ENCODE data around the gene C1orf185.

DNA sequence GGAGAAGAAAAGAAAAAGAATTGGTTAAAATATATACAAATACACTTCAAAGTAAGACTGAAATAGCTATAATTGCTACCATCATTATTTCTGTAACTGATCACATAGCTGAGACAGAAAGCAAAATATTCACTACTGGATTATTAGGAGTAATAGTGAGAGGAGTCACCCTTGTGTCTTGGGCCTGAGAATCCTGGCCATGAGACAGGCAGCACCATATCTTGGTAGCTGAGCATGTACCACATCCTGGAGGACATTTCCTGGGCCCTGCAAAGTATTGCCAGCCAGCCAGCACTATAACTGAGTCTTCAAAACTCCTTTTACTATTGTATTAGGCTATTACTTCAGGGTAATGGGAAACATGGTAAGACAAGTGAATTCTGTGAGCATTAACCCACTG lies 63.5 kb downstream of the C1orf185 start:
- TF ChIP-seq, protein P1, sequence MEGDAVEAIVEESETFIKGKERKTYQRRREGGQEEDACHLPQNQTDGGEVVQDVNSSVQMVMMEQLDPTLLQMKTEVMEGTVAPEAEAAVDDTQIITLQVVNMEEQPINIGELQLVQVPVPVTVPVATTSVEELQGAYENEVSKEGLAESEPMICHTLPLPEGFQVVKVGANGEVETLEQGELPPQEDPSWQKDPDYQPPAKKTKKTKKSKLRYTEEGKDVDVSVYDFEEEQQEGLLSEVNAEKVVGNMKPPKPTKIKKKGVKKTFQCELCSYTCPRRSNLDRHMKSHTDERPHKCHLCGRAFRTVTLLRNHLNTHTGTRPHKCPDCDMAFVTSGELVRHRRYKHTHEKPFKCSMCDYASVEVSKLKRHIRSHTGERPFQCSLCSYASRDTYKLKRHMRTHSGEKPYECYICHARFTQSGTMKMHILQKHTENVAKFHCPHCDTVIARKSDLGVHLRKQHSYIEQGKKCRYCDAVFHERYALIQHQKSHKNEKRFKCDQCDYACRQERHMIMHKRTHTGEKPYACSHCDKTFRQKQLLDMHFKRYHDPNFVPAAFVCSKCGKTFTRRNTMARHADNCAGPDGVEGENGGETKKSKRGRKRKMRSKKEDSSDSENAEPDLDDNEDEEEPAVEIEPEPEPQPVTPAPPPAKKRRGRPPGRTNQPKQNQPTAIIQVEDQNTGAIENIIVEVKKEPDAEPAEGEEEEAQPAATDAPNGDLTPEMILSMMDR (IDR thresholded peaks at IDR 0.05; ENCODE audit: insufficient read depth, low read depth, low read length) = no peak
- TF ChIP-seq EZH2 (IDR thresholded peaks at IDR 0.05; ENCODE audit: insufficient read depth, low read length) = no peak

Measured in astrocyte (in vitro differentiated cells and primary cell).